ENCODE results near the gene SUGCT. TPM values are rescaled to one million over a fixed set of nuclear protein-coding genes. Genes with fewer than 3 reads are reported as not detected.

SUGCT gene
- total RNA-seq, 3 donors from 2014 or later (not counting 1 experiment from before 2014, with no cell fraction given) = 0.40 to 0.59 TPM; not detected in 1

- H3K9me3 Mint-ChIP-seq = peaks cover 2 to 12% of the 10 kb centered on the region in 2 donors
- no peak overlapping the region for H3K27ac Mint-ChIP-seq
Observed at GRCh38 chr7:40492946-40493345, 358.1 kb downstream of the SUGCT start.

GRCh38 chr7:40493609-40494051 lies 358.8 kb downstream of the SUGCT start:
- DNase-seq (no peak), ATAC-seq (no peak)
- Histone ChIP-seq H3K4me3 (ENCODE audit: low read length) (no peak overlapping the region), H3K27ac (ENCODE audit: low read length) (no peak overlapping the region), H3K9me3 (ENCODE audit: control insufficient read depth, insufficient read depth, low read length) (no peaks in the 10 kb centered on the region), H3K27me3 (ENCODE audit: control insufficient read depth, insufficient read depth, low read length) (no peaks in the 10 kb centered on the region), H3K4me1 (ENCODE audit: control insufficient read depth, insufficient read depth, low read length) (no peaks in the 10 kb centered on the region), H3K36me3 (ENCODE audit: control insufficient read depth, insufficient read depth, low read length) (no peaks in the 10 kb centered on the region)
- Mint-ChIP-seq H3K36me3 (no peaks in the 10 kb centered on the region), H3K27me3 (ENCODE audit: low read depth in 2 of 2) (peaks cover 0 to 5% of the 10 kb centered on the region in 2 donors), H3K9me3 (peaks cover 2 to 8% of the 10 kb centered on the region in 2 donors), H3K27ac (no peak overlapping the region), H3K4me3 (no peak overlapping the region), H3K4me1 (no peaks in the 10 kb centered on the region)
- TF ChIP-seq CTCF (IDR thresholded peaks at IDR 0.05) = no peak
- WGBS (ENCODE audit: insufficient coverage) = 96% methylated on average over 5 of the region's 5 CpGs
- intact Hi-C loops (cut with micrococcal nuclease) = no loop called here

More at GRCh38 chr7:40492946-40493345, 358.1 kb downstream of the SUGCT start:
- H3K27me3 Mint-ChIP-seq (ENCODE audit: low read depth in 2 of 2) = peaks cover 0 to 5% of the 10 kb centered on the region in 2 donors
- Histone ChIP-seq H3K9me3 (ENCODE audit: control insufficient read depth, insufficient read depth, low read length) (no peaks in the 10 kb centered on the region), H3K27ac (ENCODE audit: low read length) (no peak overlapping the region), H3K27me3 (ENCODE audit: control insufficient read depth, insufficient read depth, low read length) (no peaks in the 10 kb centered on the region), H3K36me3 (ENCODE audit: control insufficient read depth, insufficient read depth, low read length) (no peaks in the 10 kb centered on the region), H3K4me1 (ENCODE audit: control insufficient read depth, insufficient read depth, low read length) (no peaks in the 10 kb centered on the region), H3K4me3 (ENCODE audit: low read length) (no peak overlapping the region)
- H3K4me3 Mint-ChIP-seq = no peak overlapping the region
- TF ChIP-seq CTCF (IDR thresholded peaks at IDR 0.05) = no peak
- intact Hi-C loops (cut with micrococcal nuclease) = no loop called here
- WGBS (ENCODE audit: insufficient coverage) = 77% methylated on average over 2 of the region's 4 CpGs
- ATAC-seq (no peak), DNase-seq (no peak)
- no peaks in the 10 kb centered on the region for H3K4me1 Mint-ChIP-seq
- no peaks in the 10 kb centered on the region for H3K36me3 Mint-ChIP-seq

GRCh38 chr7:40498924-40499510 lies 364.2 kb downstream of the SUGCT start:
- no peaks in the 10 kb centered on the region for H3K36me3 ChIP-seq (ENCODE audit: control insufficient read depth, insufficient read depth, low read length)
- TF ChIP-seq CTCF (IDR thresholded peaks at IDR 0.05) = no peak
- no peak overlapping the region for H3K27ac ChIP-seq (ENCODE audit: low read length)
- no peaks in the 10 kb centered on the region for H3K27me3 ChIP-seq (ENCODE audit: control insufficient read depth, insufficient read depth, low read length)
- DNase-seq (no peak), ATAC-seq (no peak)
- Mint-ChIP-seq H3K4me3 (no peak overlapping the region), H3K36me3 (no peaks in the 10 kb centered on the region), H3K9me3 (no peaks in the 10 kb centered on the region), H3K27ac (no peak overlapping the region), H3K4me1 (no peaks in the 10 kb centered on the region), H3K27me3 (ENCODE audit: low read depth in 2 of 2) (no peaks in the 10 kb centered on the region)
- H3K4me3 ChIP-seq (ENCODE audit: low read length) = no peak overlapping the region
- WGBS (ENCODE audit: insufficient coverage) = 94% methylated on average over 10 of the region's 11 CpGs
- no peaks in the 10 kb centered on the region for H3K4me1 ChIP-seq (ENCODE audit: control insufficient read depth, insufficient read depth, low read length)
- intact Hi-C loops (cut with micrococcal nuclease) = no loop called here
- H3K9me3 ChIP-seq (ENCODE audit: control insufficient read depth, insufficient read depth, low read length) = no peaks in the 10 kb centered on the region

- no peaks in the 10 kb centered on the region for H3K36me3 Mint-ChIP-seq
- no peak for ATAC-seq
- H3K27me3 Mint-ChIP-seq (ENCODE audit: low read depth in 2 of 2) = no peaks in the 10 kb centered on the region
- H3K4me1 Mint-ChIP-seq = no peaks in the 10 kb centered on the region
- Histone ChIP-seq H3K27me3 (ENCODE audit: control insufficient read depth, insufficient read depth, low read length) (no peaks in the 10 kb centered on the region), H3K4me3 (ENCODE audit: low read length) (no peak overlapping the region), H3K4me1 (ENCODE audit: control insufficient read depth, insufficient read depth, low read length) (no peaks in the 10 kb centered on the region), H3K36me3 (ENCODE audit: control insufficient read depth, insufficient read depth, low read length) (no peaks in the 10 kb centered on the region), H3K27ac (ENCODE audit: low read length) (no peak overlapping the region), H3K9me3 (ENCODE audit: control insufficient read depth, insufficient read depth, low read length) (no peaks in the 10 kb centered on the region)
- no peaks in the 10 kb centered on the region for H3K9me3 Mint-ChIP-seq
- no peak for TF ChIP-seq CTCF (IDR thresholded peaks at IDR 0.05)
- intact Hi-C loops (cut with micrococcal nuclease) = no loop called here
- H3K27ac Mint-ChIP-seq = no peak overlapping the region
- H3K4me3 Mint-ChIP-seq = no peak overlapping the region
- DNase-seq = no peak
- no CpG with 5 or more reads among the region's 1 CpG for WGBS (ENCODE audit: insufficient coverage)
Observed at GRCh38 chr7:40499718-40500117, 364.9 kb downstream of the SUGCT start.
